GM12892 (cell line): ENCODE data around the gene PRPF8.

Source experiments
- POLR2A ChIP-seq: IDR thresholded peaks from 2 replicates; pipeline ENCODE4 v1.6.1; 2011; ENCODE audit warnings: low read depth, low read length, control low read depth
- POLR2AphosphoS5 ChIP-seq: IDR thresholded peaks from 2 replicates; pipeline ENCODE4 v1.6.1; 2011; ENCODE audit warnings: low read depth, low read length, control low read depth
- TAF1 ChIP-seq: IDR thresholded peaks from 2 replicates; pipeline ENCODE4 v1.6.1; 2011; ENCODE audit warnings: low read depth, mild to moderate bottlenecking, control low read depth, low read length, borderline replicate concordance

- TF ChIP-seq POLR2A (no peak), POLR2AphosphoS5 (no peak), TAF1 (no peak)
Observed at GRCh38 chr17:1617620-1618174, 67.0 kb downstream of the PRPF8 start.
